A549 (cell line): ENCODE measurements around the gene GRK6. TPM values are rescaled to one million over a fixed set of nuclear protein-coding genes. Genes with fewer than 3 reads are reported as not detected.

ENCODE experiments used
- ATAC-seq, 2 experiments: fragments of 200-7000 bp in 1 of 2; fragments of >200 bp in 1 of 2; cut with Nextera tagmentation in 1 of 2; cut with Tn5 transposase in 1 of 2; 3 replicates each; pipeline versions ENCODE4 v1.8.0 to v1.9.1; 2018 to 2020; ENCODE audit warnings: mild to moderate bottlenecking in 1 of 2, moderate library complexity in 1 of 2
- CTCF ChIA-PET: fragments of 300-600 bp; sonication (Branson Sonifier 250); formaldehyde crosslinking; extraction: SDS; loops from one replicate; lab custom pipeline; 2021; ENCODE audit warnings: antibody characterized with exemption, inconsistent platforms; lab: Yijun Ruan, JAX
- POLR2A ChIA-PET: fragments of 350-600 bp; formaldehyde crosslinking; extraction: SDS; loops from one replicate; lab custom pipeline; 2021; ENCODE audit warnings: antibody characterized with exemption, inconsistent platforms; lab: Yijun Ruan, JAX
- DNase-seq, 2 experiments: peaks; one replicate each; pipeline versions ENCODE4 v3.0.0 to v3.0.0-alpha.2; 2011 to 2016; ENCODE audit warnings: low read depth in 1 of 2, low spot score in 1 of 2
- FAIRE-seq: peaks from 2 replicates; lab custom pipeline; 2011; peaks lifted over from hg19 to GRCh38; lab: Jason Lieb, UNC
- H3K27ac ChIP-seq, 2 experiments: fragments of >200 bp; sonication (Bioruptor Twin); formaldehyde crosslinking; 3 replicates each; pipeline ENCODE4 v1.5.1; 2016 to 2017
- H3K4me1 ChIP-seq: fragments of >200 bp; sonication (Bioruptor Twin); formaldehyde crosslinking; 3 replicates; pipeline ENCODE4 v1.6.1; 2016
- H3K4me2 ChIP-seq: fragments of >200 bp; sonication (Bioruptor Twin); formaldehyde crosslinking; 3 replicates; pipeline ENCODE4 v1.6.1; 2016
- H3K4me3 ChIP-seq: fragments of >200 bp; sonication (Bioruptor Twin); formaldehyde crosslinking; 3 replicates; pipeline ENCODE4 v1.5.1; 2016
- H3K9me3 ChIP-seq: fragments of >200 bp; sonication (Bioruptor Twin); formaldehyde crosslinking; 3 replicates; pipeline ENCODE4 v1.6.1; 2016
- BCL3 ChIP-seq: fragments of >200 bp; sonication (Bioruptor Twin); formaldehyde crosslinking; IDR thresholded peaks from 3 replicates; pipeline ENCODE4 v1.6.1; 2016
- CBX2 ChIP-seq: fragments of 200-600 bp; sonication (generic); IDR thresholded peaks from 2 replicates; pipeline ENCODE4 v1.6.1; 2016; ENCODE audit warnings: low read depth, mild to moderate bottlenecking, borderline replicate concordance
- CBX8 ChIP-seq: fragments of 200-600 bp; sonication (generic); IDR thresholded peaks from 2 replicates; pipeline ENCODE4 v1.6.1; 2016
- CHD2 ChIP-seq: fragments of 150-350 bp; IDR thresholded peaks from 2 replicates; pipeline ENCODE4 v1.6.1; 2014; ENCODE audit warnings: low read length; ENCODE audit not compliant: partially characterized antibody
- EHF ChIP-seq: fragments of 250-450 bp; sonication (Bioruptor Pico); IDR thresholded peaks from 2 replicates; pipeline ENCODE4 v1.5.0; 2020; ENCODE audit warnings: mild to moderate bottlenecking
- GATA3 ChIP-seq: IDR thresholded peaks from 2 replicates; pipeline ENCODE4 v1.6.1; 2012; ENCODE audit warnings: borderline replicate concordance
- HEYL ChIP-seq: fragments of 250-450 bp; sonication (Bioruptor Pico); IDR thresholded peaks from 2 replicates; pipeline ENCODE4 v1.8.0; 2021; ENCODE audit warnings: mild to moderate bottlenecking, moderate library complexity
- JUN ChIP-seq, 2 experiments: fragments of >200 bp; sonication (Bioruptor Twin); formaldehyde crosslinking; IDR thresholded peaks; 2 replicates in 1 of 2; 3 replicates in 1 of 2; pipeline ENCODE4 v1.6.1; 2016 to 2017
- KDM1A ChIP-seq: fragments of 200-600 bp; sonication (generic); IDR thresholded peaks from 2 replicates; pipeline ENCODE4 v1.6.1; 2016; ENCODE audit warnings: low read depth, mild to moderate bottlenecking
- KDM5A ChIP-seq: fragments of 200-600 bp; sonication (generic); IDR thresholded peaks from 2 replicates; pipeline ENCODE4 v1.6.1; 2016; ENCODE audit warnings: antibody characterized with exemption, mild to moderate bottlenecking
- MYC ChIP-seq: IDR thresholded peaks from 2 replicates; pipeline ENCODE4 v1.6.1; 2012; ENCODE audit warnings: mild to moderate bottlenecking, inconsistent platforms, low read length, improper control_type of control experiment, borderline replicate concordance
- PBX3 ChIP-seq: IDR thresholded peaks from 2 replicates; pipeline ENCODE4 v1.6.1; 2012
- REST ChIP-seq: fragments of 200-600 bp; sonication (generic); IDR thresholded peaks from 2 replicates; pipeline ENCODE4 v1.6.1; 2016; ENCODE audit warnings: antibody characterized with exemption, mild to moderate bottlenecking, moderate library complexity
- SREBF2 ChIP-seq: fragments of 450-650 bp; IDR thresholded peaks from 2 replicates; pipeline ENCODE4 v1.6.1; 2014; ENCODE audit warnings: mild to moderate bottlenecking, moderate library complexity
- TFCP2L1 ChIP-seq: fragments of 250-450 bp; sonication (Bioruptor Pico); IDR thresholded peaks from 2 replicates; pipeline ENCODE4 v1.5.0; 2021; ENCODE audit warnings: mild to moderate bottlenecking
- TP53 ChIP-seq: fragments of 250-450 bp; sonication (Bioruptor Pico); IDR thresholded peaks from 2 replicates; pipeline ENCODE4 v1.5.0; 2021; ENCODE audit warnings: mild to moderate bottlenecking, moderate library complexity
- WGBS: methylation state at CpG from one replicate; pipeline ENCODE4 v1.1.6; 2017; ENCODE audit errors: missing lambda C conversion rate; 5-methylcytosine and 5-hydroxymethylcytosine counted together
- polyA plus RNA-seq, 4 experiments: library from polyadenylated mRNA; depleted of rRNA in 3 of 4; stranded (reverse); fragments of >200 nt; fragmentation: RNase III in 1 of 4; extraction: RNeasy Plus Mini Kit Qiagen cat#74134 plus additional on column Dnase treatment in 1 of 4; gene quantifications; 2 replicates in 3 of 4; 3 replicates in 1 of 4; pipeline ENCODE4 v1.2.3, GENCODE V29; 2011 to 2017
- TF ChIP-seq, protein P1 (sequence below): fragments of 150-350 bp; IDR thresholded peaks from 2 replicates; pipeline ENCODE4 v1.6.1; 2014; ENCODE audit warnings: low read depth, mild to moderate bottlenecking, low read length
- TF ChIP-seq, protein P2 (sequence below): fragments of >200 bp; sonication (Bioruptor Twin); formaldehyde crosslinking; IDR thresholded peaks from 3 replicates; pipeline ENCODE4 v1.5.1; 2016

GRK6 gene
- polyA plus RNA-seq, 2 of the 4 experiments (the other 2 are of a cell fraction) = 20.1 to 28.8 TPM

GRCh38 chr5:177483042-177483441, 56.6 kb downstream of the GRK6 start:
- no peak for DNase-seq
- no peak for FAIRE-seq

More at GRCh38 chr5:177483042-177483441, 56.6 kb downstream of the GRK6 start:
- no peak for ATAC-seq
- ChIA-PET CTCF (interaction anchor here (18.8 to 19.7 kb wide), 2 partner anchors 8 to 27 kb away, joined by 220 to 241 read pairs; no protein-coding TSS in a partner anchor), POLR2A (no interaction called here)
- Histone ChIP-seq H3K4me3 (no peak overlapping the region), H3K4me2 (no peak overlapping the region), H3K9me3 (no peaks in the 10 kb centered on the region), H3K4me1 (peaks cover 6% of the 10 kb centered on the region; the same call in 1 of the 3 replicates), H3K27ac (no peak overlapping the region)
- 96% methylated on average over 9 of the region's 9 CpGs for WGBS
- TF ChIP-seq TP53 (CRISPR knock-in tag) (no peak), CBX2 (no peak), CBX8 (no peak), JUN (IDR thresholded peaks at IDR 0.05) (no peak), EHF (CRISPR knock-in tag) (no peak), KDM1A (no peak), BCL3 (no peak), CHD2 (no peak), KDM5A (no peak), HEYL (CRISPR knock-in tag) (no peak), REST (no peak), SREBF2 (no peak), GATA3 (no peak), TFCP2L1 (CRISPR knock-in tag) (no peak), MYC (no peak), PBX3 (no peak)
- TF ChIP-seq, protein P1, sequence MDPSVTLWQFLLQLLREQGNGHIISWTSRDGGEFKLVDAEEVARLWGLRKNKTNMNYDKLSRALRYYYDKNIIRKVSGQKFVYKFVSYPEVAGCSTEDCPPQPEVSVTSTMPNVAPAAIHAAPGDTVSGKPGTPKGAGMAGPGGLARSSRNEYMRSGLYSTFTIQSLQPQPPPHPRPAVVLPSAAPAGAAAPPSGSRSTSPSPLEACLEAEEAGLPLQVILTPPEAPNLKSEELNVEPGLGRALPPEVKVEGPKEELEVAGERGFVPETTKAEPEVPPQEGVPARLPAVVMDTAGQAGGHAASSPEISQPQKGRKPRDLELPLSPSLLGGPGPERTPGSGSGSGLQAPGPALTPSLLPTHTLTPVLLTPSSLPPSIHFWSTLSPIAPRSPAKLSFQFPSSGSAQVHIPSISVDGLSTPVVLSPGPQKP = no peak
- TF ChIP-seq, protein P2, sequence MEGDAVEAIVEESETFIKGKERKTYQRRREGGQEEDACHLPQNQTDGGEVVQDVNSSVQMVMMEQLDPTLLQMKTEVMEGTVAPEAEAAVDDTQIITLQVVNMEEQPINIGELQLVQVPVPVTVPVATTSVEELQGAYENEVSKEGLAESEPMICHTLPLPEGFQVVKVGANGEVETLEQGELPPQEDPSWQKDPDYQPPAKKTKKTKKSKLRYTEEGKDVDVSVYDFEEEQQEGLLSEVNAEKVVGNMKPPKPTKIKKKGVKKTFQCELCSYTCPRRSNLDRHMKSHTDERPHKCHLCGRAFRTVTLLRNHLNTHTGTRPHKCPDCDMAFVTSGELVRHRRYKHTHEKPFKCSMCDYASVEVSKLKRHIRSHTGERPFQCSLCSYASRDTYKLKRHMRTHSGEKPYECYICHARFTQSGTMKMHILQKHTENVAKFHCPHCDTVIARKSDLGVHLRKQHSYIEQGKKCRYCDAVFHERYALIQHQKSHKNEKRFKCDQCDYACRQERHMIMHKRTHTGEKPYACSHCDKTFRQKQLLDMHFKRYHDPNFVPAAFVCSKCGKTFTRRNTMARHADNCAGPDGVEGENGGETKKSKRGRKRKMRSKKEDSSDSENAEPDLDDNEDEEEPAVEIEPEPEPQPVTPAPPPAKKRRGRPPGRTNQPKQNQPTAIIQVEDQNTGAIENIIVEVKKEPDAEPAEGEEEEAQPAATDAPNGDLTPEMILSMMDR = no peak
